Tibial artery (tissue), 4 donors: ENCODE results near the gene SIRPA.
A peak's percentile ranks its signal among the peaks of the same experiment; 100 is the strongest.

Experiments used
- DNase-seq, 2 donors: peaks; one replicate each; pipeline ENCODE4 v3.0.0-alpha.2; 2019
- H3K27ac ChIP-seq, 2 donors: fragments of 200-600 bp; sonication (generic) in 1 of 2; 1 replicate in 1 of 2; 2 replicates in 1 of 2; pipeline ENCODE4 v1.5.1; 2018 to 2019; ENCODE audit warnings: mild to moderate bottlenecking in 1 of 2
- H3K27me3 ChIP-seq, 2 donors: fragments of 200-600 bp; sonication (generic) in 1 of 2; one replicate each; pipeline versions ENCODE4 v1.5.1 to v1.6.0; 2016 to 2019
- H3K36me3 ChIP-seq, 3 donors: fragments of 200-600 bp; sonication (generic) in 2 of 3; one replicate each; pipeline ENCODE4 v1.5.1; 2016 to 2019; ENCODE audit warnings: mild to moderate bottlenecking in 2 of 3
- H3K4me1 ChIP-seq, 4 donors: fragments of 200-600 bp; sonication (generic) in 2 of 4; 1 replicate in 3 of 4; 2 replicates in 1 of 4; pipeline ENCODE4 v1.5.1; 2016 to 2019
- H3K4me3 ChIP-seq, 2 donors: fragments of 200-600 bp; sonication (generic) in 1 of 2; 1 replicate in 1 of 2; 2 replicates in 1 of 2; pipeline ENCODE4 v1.5.1; 2018 to 2019; ENCODE audit warnings: mild to moderate bottlenecking in 2 of 2
- H3K9me3 ChIP-seq, 3 donors: fragments of 200-600 bp; sonication (generic) in 1 of 3; one replicate each; pipeline ENCODE4 v1.5.1; 2016 to 2019
- CTCF ChIP-seq, 2 experiments: fragments of 200-600 bp in 1 of 2; fragments of 450-650 bp in 1 of 2; IDR thresholded peaks; one replicate each; pipeline ENCODE4 v1.5.1; 2017 to 2019; ENCODE audit warnings: antibody characterized with exemption in 2 of 2, mild to moderate bottlenecking in 1 of 2, moderate library complexity in 1 of 2
- intact Hi-C: fragments of 100-400 bp; cut with DNase I; formaldehyde crosslinking; loops from one replicate; pipeline ENCODE4 v1.15.0; 2023; ENCODE audit warnings: low total_unique reads

Gene SIRPA

GRCh38 chr20:1937316-1937976 lies 42.2 kb downstream of the SIRPA start:
- no peaks in the 10 kb centered on the region for H3K9me3 ChIP-seq
- peak in 1 of 2 donors; percentile 60 for DNase-seq
- H3K4me3 ChIP-seq = no peak overlapping the region
- H3K27me3 ChIP-seq = no peaks in the 10 kb centered on the region
- no peak for TF ChIP-seq CTCF (IDR thresholded peaks at IDR 0.05)
- no peak overlapping the region for H3K27ac ChIP-seq
- peaks cover 0 to 32% (median 22%) of the 10 kb centered on the region in 4 donors for H3K4me1 ChIP-seq
- peaks cover 9 to 41% (median 29%) of the 10 kb centered on the region in 3 donors for H3K36me3 ChIP-seq
- intact Hi-C loops = no loop called here

- intact Hi-C loops = no loop called here
- TF ChIP-seq CTCF (IDR thresholded peaks at IDR 0.05) = no peak
- peaks cover 0 to 25% (median 14%) of the 10 kb centered on the region in 4 donors for H3K4me1 ChIP-seq
- H3K9me3 ChIP-seq = no peaks in the 10 kb centered on the region
- DNase-seq = peak in 1 of 2 donors; percentile 60
- H3K36me3 ChIP-seq = peaks cover 9 to 41% (median 29%) of the 10 kb centered on the region in 3 donors
- no peak overlapping the region for H3K27ac ChIP-seq
- no peak overlapping the region for H3K4me3 ChIP-seq
- H3K27me3 ChIP-seq = peaks cover 0 to 3% of the 10 kb centered on the region in 2 donors
These were observed 43.5 kb downstream of the SIRPA start for GRCh38 chr20:1938464-1939269.

GRCh38 chr20:1939270-1939595 lies 44.0 kb downstream of the SIRPA start:
- TF ChIP-seq CTCF (IDR thresholded peaks at IDR 0.05) = no peak
- Histone ChIP-seq H3K36me3 (peaks cover 9 to 41% (median 29%) of the 10 kb centered on the region in 3 donors), H3K4me1 (peaks cover 0 to 24% (median 13%) of the 10 kb centered on the region in 4 donors), H3K9me3 (no peaks in the 10 kb centered on the region), H3K27me3 (peaks cover 0 to 3% of the 10 kb centered on the region in 2 donors), H3K27ac (no peak overlapping the region), H3K4me3 (no peak overlapping the region)
- intact Hi-C loops = no loop called here
- no peak for DNase-seq

DNA sequence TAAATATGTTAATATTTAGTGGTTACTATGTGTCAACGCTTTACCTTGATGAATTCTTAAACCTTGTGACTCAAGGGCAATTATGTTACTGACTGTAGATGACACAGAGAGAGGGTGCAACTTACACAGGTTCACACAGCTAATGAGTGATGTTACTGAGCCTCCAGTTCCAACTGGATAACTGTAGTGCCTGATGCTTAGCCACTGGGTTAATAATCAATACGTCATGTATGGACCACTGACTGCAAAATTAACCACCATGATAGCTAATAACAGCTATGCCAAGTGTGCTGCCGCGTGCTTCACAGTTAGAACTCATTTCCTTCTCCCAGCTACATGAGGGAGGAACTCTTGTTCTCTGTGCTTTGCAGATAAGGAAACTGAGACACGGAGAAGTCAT lies 45.4 kb downstream of the SIRPA start:
- peaks cover 0 to 9% of the 10 kb centered on the region in 2 donors for H3K27me3 ChIP-seq
- no peak for DNase-seq
- no peak overlapping the region for H3K27ac ChIP-seq
- peaks cover 0 to 19% (median 8%) of the 10 kb centered on the region in 4 donors for H3K4me1 ChIP-seq
- H3K4me3 ChIP-seq = no peak overlapping the region
- TF ChIP-seq CTCF (IDR thresholded peaks at IDR 0.05) = no peak
- no peaks in the 10 kb centered on the region for H3K9me3 ChIP-seq
- intact Hi-C loops = no loop called here
- peaks cover 9 to 29% (median 29%) of the 10 kb centered on the region in 3 donors for H3K36me3 ChIP-seq

DNA sequence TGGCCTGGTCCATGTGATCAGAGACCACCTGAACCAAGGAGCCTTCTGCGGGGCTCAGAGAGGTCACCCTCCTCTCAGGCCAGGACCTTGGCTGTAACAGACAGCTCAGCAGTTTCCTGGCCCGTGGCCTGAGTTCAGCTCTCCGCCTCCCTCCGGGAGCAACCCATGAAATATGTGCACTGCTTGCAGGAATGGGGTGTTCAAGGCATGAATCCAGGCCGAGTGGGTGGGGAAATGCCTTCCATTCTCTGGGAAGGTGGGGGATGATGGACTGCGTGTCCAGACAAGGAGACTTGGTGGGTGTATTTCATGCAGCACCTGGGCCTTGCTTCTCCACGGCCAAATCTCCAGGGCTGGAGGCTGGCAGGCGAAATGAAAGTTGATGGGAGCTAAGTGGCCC lies 46.0 kb downstream of the SIRPA start:
- peaks cover 0 to 10% of the 10 kb centered on the region in 2 donors for H3K27me3 ChIP-seq
- no peak for DNase-seq
- no peak overlapping the region for H3K4me3 ChIP-seq
- peaks cover 0 to 18% (median 7%) of the 10 kb centered on the region in 4 donors for H3K4me1 ChIP-seq
- no peak overlapping the region for H3K27ac ChIP-seq
- H3K36me3 ChIP-seq = peaks cover 9 to 28% (median 26%) of the 10 kb centered on the region in 3 donors
- TF ChIP-seq CTCF (IDR thresholded peaks at IDR 0.05) = no peak
- no peaks in the 10 kb centered on the region for H3K9me3 ChIP-seq
- intact Hi-C loops = no loop called here
